Stimulated activated CD4-positive, alpha-beta T cell treated with anti-CD3 and anti-CD28 coated beads, Interleukin-2, amount 100 ng/mL, for 24 hours (primary cell): ENCODE data around the gene GATAD1.

ENCODE experiments used
- DNase-seq, 2 donors: peaks; one replicate each; pipeline ENCODE4 v3.0.0-alpha.2; 2020

The GATAD1 gene

DNA sequence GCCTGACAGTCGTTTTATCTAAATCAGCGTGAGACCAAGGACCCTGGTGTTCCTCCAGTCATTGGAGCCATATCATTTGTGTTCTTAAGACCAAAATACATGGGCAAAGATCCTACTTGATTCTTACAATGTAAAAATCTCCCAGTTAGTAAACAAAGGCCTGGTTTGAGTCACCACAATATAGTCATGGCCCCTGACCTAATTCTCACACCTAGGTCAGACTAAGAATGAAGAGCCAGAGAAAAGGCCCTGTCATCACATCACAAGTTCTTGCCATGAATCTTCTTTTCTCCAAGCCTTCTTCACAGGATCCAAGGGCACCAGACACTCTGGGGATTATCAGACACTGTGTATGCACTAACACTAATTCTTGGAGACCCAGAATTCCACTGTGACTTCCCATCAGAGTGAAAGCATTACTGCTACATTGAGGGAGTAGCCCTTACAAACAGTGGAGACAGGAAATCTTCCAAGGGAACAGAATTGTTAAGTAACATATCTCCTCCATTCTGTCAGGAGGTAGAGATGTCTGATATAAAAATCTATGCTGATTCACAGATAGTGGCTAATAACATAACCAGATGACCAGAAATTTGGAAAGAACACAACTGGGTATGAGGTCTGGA, 38.1 kb downstream of the GATAD1 start:
- no peak for DNase-seq

- no peak for DNase-seq
These were observed 38.7 kb downstream of the GATAD1 start for GRCh38 chr7:92485974-92486373.

- DNase-seq = no peak
These were observed 40.5 kb downstream of the GATAD1 start for GRCh38 chr7:92487804-92488203.

GRCh38 chr7:92489634-92490033, 42.4 kb downstream of the GATAD1 start:
- no peak for DNase-seq

GRCh38 chr7:92496876-92497275, 49.6 kb downstream of the GATAD1 start:
- no peak for DNase-seq

DNA sequence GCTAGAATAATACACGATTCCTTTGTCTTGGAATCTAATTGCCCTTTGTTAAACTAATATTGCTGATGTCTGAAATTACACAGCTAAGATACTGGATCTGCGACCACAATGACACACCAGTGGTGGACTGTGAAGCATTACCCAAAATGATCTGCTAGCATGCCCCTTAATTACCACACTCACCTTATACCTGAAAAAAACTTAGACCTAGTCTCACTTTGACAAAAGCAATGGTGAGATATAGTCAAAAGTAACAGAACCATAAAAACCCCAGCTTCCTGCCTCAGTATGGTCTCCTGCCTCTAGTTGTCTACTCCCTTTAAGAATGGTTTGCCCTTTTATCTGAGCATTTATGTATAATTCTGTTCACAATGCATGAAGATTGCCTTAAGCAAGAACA, 51.3 kb downstream of the GATAD1 start:
- no peak for DNase-seq

GRCh38 chr7:92503767-92504166, 56.5 kb downstream of the GATAD1 start:
- DNase-seq = no peak

DNA sequence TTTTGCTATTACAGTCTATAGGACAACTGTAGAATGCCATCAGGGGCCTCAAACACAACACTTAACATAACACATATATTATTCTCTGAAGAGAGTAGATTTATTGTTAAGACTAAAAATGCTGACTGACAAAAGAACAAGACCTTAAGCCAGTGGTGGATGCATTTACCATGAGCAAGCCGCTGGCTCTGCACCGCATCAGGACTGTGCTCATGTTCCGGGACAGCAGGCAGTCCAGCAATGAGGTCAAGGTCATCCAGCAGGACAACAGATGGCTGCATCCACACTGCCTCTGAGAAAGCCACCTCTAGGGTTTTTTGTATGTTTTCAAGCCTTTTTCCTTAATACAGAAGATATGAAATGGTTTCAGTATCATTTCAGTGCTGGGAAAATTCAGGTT, 57.3 kb downstream of the GATAD1 start:
- no peak for DNase-seq

DNA sequence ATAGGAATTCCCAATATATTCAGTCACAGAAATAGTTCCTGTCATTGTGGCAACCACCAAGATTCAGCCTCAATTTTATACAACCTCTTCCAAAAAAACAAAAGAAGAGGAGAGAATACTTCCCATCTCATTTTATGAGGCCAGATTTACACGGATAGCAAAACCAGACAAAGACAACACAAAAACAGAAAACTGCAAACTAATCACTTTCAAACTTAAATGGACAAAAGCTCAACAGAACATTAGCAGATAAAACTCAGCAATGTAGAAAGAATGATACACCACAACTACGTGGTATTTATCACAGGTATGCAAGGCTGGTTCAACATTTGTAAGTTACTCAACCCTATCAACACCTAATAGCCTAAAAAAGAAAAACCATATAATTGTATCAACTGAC, 59.1 kb downstream of the GATAD1 start:
- no peak for DNase-seq

DNA sequence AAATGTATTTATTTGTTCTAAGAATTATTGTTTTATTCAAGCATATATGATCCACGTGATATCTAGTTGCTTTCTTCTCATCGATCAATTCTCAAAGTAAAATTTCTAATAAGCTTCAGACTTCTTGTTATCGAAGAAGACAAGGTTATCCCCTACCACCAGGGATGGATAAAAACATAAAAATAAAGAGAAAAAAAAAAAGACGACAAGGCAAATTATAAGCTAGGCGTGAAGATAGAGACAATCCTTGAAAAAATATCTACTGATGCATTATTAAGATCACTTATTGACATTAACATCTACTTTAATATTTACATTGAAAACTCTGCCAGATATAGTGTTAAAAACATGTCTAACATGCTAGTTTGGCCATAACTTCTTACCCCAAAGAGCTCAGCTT, 61.7 kb downstream of the GATAD1 start:
- no peak for DNase-seq
